ENCODE measurements around the gene ARL16.
A peak's percentile ranks its signal among the peaks of the same experiment; 100 is the strongest.

Gene ARL16

DNA sequence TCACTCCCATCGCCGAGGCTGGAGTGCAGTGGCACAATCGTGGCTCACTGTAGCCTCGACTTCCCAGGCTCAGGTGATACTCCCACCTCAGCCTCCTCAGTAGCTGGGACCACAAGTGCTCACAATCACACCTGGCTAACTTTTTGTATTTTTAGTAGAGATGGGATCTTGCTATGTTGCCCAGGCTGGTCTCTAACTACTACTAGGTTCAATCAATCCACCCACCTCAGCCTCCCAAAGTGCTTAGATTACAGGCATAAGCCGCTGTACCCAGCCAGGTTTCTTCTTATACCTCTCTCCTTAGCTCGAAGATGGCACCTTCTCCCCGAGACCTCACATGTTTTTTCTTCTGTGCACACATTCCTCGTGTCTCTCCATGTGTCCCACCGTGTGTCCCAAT is 43.6 kb downstream of the ARL16 start:
- Mint-ChIP-seq H3K9me3 (no peaks in the 10 kb centered on the region), H3K27ac (no peak overlapping the region), H3K36me3 (ENCODE audit: low read depth) (no peaks in the 10 kb centered on the region), H3K4me3 (peak overlapping the region in 2 of 3 experiments; percentile 26 to 31), H3K27me3 (ENCODE audit: low read depth) (no peaks in the 10 kb centered on the region), H3K4me1 (peaks cover 12% of the 10 kb centered on the region)
- TF ChIP-seq, protein P1, sequence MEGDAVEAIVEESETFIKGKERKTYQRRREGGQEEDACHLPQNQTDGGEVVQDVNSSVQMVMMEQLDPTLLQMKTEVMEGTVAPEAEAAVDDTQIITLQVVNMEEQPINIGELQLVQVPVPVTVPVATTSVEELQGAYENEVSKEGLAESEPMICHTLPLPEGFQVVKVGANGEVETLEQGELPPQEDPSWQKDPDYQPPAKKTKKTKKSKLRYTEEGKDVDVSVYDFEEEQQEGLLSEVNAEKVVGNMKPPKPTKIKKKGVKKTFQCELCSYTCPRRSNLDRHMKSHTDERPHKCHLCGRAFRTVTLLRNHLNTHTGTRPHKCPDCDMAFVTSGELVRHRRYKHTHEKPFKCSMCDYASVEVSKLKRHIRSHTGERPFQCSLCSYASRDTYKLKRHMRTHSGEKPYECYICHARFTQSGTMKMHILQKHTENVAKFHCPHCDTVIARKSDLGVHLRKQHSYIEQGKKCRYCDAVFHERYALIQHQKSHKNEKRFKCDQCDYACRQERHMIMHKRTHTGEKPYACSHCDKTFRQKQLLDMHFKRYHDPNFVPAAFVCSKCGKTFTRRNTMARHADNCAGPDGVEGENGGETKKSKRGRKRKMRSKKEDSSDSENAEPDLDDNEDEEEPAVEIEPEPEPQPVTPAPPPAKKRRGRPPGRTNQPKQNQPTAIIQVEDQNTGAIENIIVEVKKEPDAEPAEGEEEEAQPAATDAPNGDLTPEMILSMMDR (IDR thresholded peaks at IDR 0.05; ENCODE audit: unreplicated experiment in 3 of 3) = no peak

DNA sequence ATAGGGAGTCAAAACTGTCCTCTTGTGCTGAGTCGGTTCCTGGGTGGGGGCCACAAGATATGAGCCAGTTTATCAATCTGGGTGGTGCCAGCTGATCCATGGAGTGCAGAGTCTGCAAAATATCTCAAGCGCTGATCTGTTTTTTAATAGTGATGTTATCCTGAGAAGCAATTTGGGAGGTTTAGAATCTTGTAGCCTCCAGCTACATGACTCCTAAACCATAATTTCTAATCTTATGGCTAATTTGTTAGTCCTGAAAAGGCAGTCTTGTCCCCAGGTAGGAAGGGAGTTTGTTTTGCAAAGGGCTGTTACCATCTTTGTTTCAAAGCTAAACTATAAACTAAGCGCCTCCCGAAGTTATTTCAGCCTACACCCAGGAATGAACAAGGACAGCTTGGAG is 44.9 kb downstream of the ARL16 start:
- H3K27ac Mint-ChIP-seq = peak overlapping the region in 1 of 3 experiments; percentile 83
- no peaks in the 10 kb centered on the region for H3K27me3 Mint-ChIP-seq (ENCODE audit: low read depth)
- peaks cover 3% of the 10 kb centered on the region for H3K36me3 Mint-ChIP-seq (ENCODE audit: low read depth)
- peaks cover 12% of the 10 kb centered on the region for H3K4me1 Mint-ChIP-seq
- H3K4me3 Mint-ChIP-seq = peak overlapping the region; percentile 65 to 80 (median 72)
- H3K9me3 Mint-ChIP-seq = no peaks in the 10 kb centered on the region
- TF ChIP-seq, protein P1 (IDR thresholded peaks at IDR 0.05; ENCODE audit: unreplicated experiment in 3 of 3) = no peak

DNA sequence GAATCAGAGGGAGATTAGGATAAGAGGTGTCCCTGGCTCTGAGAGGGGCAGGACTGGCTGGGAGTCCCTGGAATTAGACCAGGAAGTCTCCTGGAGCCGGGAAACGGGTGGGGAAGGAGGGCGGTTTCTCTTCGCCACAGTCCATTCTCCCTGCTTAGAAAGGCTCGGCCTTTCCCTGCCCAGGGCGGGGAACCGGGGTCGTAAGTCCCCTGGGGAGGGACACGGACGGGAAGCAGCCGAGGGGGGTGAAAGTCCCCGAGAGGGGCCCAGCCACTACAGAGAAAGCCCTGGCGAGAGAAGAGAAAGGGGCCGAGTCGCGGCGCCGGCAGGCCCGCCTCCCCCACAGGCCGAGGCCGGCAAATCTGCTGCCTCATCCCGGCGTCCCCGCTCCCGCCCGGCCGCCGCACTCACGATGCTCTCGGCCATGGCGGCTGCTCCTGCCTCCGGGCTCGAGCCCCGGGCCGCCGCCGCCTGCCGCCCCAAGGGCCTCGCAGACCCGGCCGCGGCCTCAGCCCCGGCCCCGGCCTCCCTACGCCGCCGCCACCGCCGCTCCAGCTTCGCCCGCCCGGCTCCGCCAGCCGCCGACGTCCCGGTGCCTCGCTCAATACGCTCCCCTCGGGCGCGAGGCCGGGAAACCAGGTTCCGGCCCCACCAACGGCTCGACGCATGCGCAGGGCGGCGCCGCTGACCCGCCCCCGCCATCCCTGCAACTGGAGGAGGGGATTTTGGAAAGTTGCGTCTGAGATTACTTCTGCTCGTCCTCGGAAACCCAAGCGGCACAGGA is 46.9 kb downstream of the ARL16 start, which contains the start of the genes NPLOC4 and TSPAN10:
TSS of gene NPLOC4 (minus strand) at position 608 of the 784 bp plus-strand sequence. CDS start at position 426, 182 bp downstream.
TSS of gene TSPAN10 (plus strand) at position 692 of the 784 bp plus-strand sequence. CDS start 5,217 bp downstream, outside the sequence.
- peak within 1 kb of the TSS; percentile 92 to 98 (median 97) for H3K4me3 Mint-ChIP-seq
- H3K9me3 Mint-ChIP-seq = no peaks in the 10 kb centered on the region
- H3K36me3 Mint-ChIP-seq (ENCODE audit: low read depth) = peaks cover 7% of the 10 kb centered on the region
- H3K27ac Mint-ChIP-seq = peak within 1 kb of the TSS; percentile 87 to 97 (median 93)
- peaks cover 17% of the 10 kb centered on the region for H3K4me1 Mint-ChIP-seq
- TF ChIP-seq, protein P1 (IDR thresholded peaks at IDR 0.05; ENCODE audit: unreplicated experiment in 3 of 3) = no peak
- H3K27me3 Mint-ChIP-seq (ENCODE audit: low read depth) = no peaks in the 10 kb centered on the region

DNA sequence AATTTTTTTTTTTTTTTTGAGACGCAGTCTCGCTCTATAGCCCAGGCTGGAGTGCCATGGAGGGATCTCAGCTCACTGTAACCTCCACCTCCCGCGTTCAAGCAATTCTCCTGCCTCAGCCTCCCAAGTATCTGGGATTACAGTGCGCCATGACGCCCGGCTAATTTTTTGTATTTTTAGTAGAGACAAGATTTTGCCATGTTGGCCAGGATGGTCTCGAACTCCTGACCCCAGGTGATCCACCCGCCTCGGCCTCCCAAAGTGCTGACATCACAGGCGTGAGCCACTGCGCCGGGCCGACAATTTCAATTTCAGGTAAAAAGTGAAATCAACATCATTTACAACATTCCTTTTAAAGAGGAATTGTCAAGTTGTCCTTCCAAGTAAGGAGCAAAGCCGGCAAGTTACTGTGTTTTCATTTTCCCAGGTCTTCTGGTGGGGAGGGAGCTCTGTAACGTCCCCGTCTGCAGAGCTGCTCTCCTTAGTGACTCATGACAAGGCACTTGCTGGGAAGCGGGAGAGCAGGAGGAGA is 47.6 kb downstream of the ARL16 start:
- Mint-ChIP-seq H3K36me3 (ENCODE audit: low read depth) (peaks cover 11% of the 10 kb centered on the region), H3K27me3 (ENCODE audit: low read depth) (no peaks in the 10 kb centered on the region), H3K4me1 (peaks cover 17% of the 10 kb centered on the region), H3K27ac (peak overlapping the region; percentile 87 to 97 (median 93)), H3K4me3 (peak overlapping the region; percentile 89 to 98 (median 97)), H3K9me3 (no peaks in the 10 kb centered on the region)
- TF ChIP-seq, protein P1 (IDR thresholded peaks at IDR 0.05; ENCODE audit: unreplicated experiment in 3 of 3) = no peak

DNA sequence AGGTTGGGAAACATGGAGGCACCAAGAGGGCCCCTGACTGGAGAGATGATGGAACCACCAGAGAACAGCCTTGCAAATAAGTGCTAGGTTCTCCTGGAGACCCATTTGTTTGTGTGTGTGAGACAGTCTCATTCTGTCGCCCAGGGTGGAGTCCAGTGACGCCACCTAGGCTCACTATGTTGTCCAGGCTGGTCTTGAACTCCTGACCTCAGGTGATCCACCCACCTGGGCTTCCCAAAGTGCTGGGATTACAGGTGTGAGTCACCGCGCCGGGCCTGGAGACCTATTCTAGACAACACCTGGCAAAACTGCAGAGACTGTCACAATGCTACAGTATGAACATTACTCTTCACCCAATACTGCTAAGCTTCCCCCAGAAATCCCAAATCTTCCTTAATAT is 48.2 kb downstream of the ARL16 start:
- no peaks in the 10 kb centered on the region for H3K9me3 Mint-ChIP-seq
- peaks cover 13% of the 10 kb centered on the region for H3K36me3 Mint-ChIP-seq (ENCODE audit: low read depth)
- TF ChIP-seq, protein P1 (IDR thresholded peaks at IDR 0.05; ENCODE audit: unreplicated experiment in 3 of 3) = no peak
- H3K4me3 Mint-ChIP-seq = peak overlapping the region; percentile 89 to 98 (median 97)
- H3K27ac Mint-ChIP-seq = peak overlapping the region in 2 of 3 experiments; percentile 49 to 93
- peaks cover 17% of the 10 kb centered on the region for H3K4me1 Mint-ChIP-seq
- H3K27me3 Mint-ChIP-seq (ENCODE audit: low read depth) = no peaks in the 10 kb centered on the region
